ENCODE data around the gene RPS6KL1. TPM values are rescaled to one million over a fixed set of nuclear protein-coding genes. Genes with fewer than 3 reads are reported as not detected.

Gene RPS6KL1
- total RNA-seq, 1 experiment from 2014 or later: 9.4 TPM

DNA sequence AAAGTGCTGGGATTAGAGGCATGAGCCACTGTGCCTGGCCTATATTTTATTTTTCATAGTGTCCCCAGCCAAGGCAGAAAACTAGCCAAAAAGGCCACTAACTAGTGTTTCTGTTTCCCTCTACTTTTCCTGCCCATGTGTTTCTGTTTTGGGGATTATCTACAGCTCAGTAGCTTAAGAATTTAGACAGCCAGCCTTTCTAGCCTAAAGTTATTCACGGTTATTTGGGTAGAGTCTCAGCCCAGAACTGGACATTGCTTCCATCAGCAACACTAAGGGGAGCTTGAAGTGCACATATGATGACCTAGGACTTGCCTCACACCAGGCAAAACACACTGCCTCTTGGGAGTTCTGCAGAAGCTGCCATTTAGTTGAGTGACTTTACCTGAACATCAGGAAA, 65.0 kb downstream of the RPS6KL1 start:
- DNase-seq (ENCODE audit: low spot score): no peak

- no peak for DNase-seq (ENCODE audit: low spot score)
Measured at GRCh38 chr14:74856366-74856765, 66.7 kb downstream of the RPS6KL1 start.

- no peak for DNase-seq (ENCODE audit: low spot score)
Measured at GRCh38 chr14:74855945-74856344, 67.1 kb downstream of the RPS6KL1 start.

DNA sequence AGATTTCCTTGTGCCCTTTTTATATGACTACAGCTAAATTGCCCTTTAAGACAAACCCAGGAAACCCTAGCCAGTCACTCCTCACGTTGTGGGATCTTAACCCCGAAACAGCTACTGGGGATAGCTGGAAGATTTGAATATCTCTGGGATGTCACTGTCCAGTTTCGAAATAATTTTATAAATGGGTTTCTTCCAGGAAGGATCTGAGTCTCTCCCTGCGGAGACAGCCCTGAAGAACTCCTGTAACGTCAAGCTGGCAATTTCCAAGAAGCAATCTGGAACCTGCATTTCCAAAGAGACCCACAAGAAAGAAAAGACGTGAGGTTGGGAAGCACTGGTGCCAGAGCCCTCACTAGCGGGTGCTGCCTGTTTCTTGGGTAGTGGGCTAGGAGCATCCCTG, 68.0 kb downstream of the RPS6KL1 start:
- no peak for DNase-seq (ENCODE audit: low spot score)

Other genes starting within 250 kb of the RPS6KL1 start
- 12.0 and 18.5 TPM in 2 replicates for gene AREL1, start 210.2 kb downstream of the RPS6KL1 start, total RNA-seq (2014; rRNA removed; shearing (Covaris generic))
- 7.4 and 11.2 TPM in 2 replicates for gene FCF1, start 210.1 kb downstream of the RPS6KL1 start, total RNA-seq (2014; rRNA removed; shearing (Covaris generic))
- gene YLPM1, start 159.9 kb downstream of the RPS6KL1 start, total RNA-seq (2014; rRNA removed; shearing (Covaris generic)): 6.8 and 9.1 TPM in 2 replicates
- not detected in 2 replicates for gene PROX2, start 47.1 kb downstream of the RPS6KL1 start, total RNA-seq (2014; rRNA removed; shearing (Covaris generic))
- gene DLST, start 41.3 kb downstream of the RPS6KL1 start, total RNA-seq (2014; rRNA removed; shearing (Covaris generic)): 31.9 and 35.2 TPM in 2 replicates
- gene PGF, start 32.3 kb upstream of the RPS6KL1 start, total RNA-seq (2014; rRNA removed; shearing (Covaris generic)): 1.5 and 1.8 TPM in 2 replicates
- 57.0 and 70.2 TPM in 2 replicates for gene EIF2B2, start 79.7 kb upstream of the RPS6KL1 start, total RNA-seq (2014; rRNA removed; shearing (Covaris generic))
- 3.5 and 6.7 TPM in 2 replicates for gene MLH3, start 128.2 kb upstream of the RPS6KL1 start, total RNA-seq (2014; rRNA removed; shearing (Covaris generic))
- 26.1 and 26.8 TPM in 2 replicates for gene ACYP1, start 140.8 kb upstream of the RPS6KL1 start, total RNA-seq (2014; rRNA removed; shearing (Covaris generic))
- 1.6 and 4.1 TPM in 2 replicates for gene ZC2HC1C, start 146.4 kb upstream of the RPS6KL1 start, total RNA-seq (2014; rRNA removed; shearing (Covaris generic))
- gene NEK9, start 203.8 kb upstream of the RPS6KL1 start, total RNA-seq (2014; rRNA removed; shearing (Covaris generic)): 24.7 and 45.7 TPM in 2 replicates